Measurements from ENCODE around the gene RPL19. TPM values are rescaled to one million over a fixed set of nuclear protein-coding genes. Genes with fewer than 3 reads are reported as not detected.
A peak's percentile ranks its signal among the peaks of the same experiment; 100 is the strongest.

Gene RPL19
- total RNA-seq, 1 donor from 2014 or later, result 1,703 TPM

DNA sequence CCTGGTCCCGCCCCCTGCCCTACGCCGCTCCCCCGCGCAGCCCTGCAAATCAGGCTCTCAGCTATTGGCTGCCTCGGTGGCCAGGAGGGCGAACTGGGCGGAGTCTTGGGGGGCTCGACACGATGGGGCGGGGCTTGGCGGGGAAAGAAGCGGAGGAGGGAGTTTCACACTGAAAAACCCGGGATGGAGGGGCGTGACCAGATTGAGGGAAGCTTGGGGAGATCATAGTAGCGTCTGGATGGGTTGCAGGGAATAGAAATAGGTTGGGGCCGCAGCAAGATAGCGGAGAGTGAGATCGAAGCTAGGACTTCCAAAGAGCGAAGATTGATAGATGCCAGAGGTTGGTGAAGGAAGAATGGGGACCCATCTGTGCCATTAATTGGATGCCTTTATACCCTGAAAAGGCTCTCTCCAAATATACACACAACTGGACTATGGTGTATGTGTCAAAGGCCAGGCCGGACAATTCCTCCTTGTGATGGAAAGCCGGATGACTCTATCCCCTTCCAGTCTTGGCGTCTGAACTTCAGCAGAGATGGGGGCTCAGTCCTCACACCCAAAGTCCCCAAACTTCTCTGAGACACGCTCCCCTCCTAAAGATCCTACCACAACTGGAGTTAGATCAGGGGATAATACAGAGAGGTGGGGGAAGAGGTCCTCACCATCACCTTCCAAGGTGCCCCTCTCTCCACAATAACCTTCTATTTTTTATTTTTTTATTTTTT, 26.0 kb downstream of the RPL19 start:
- DNase-seq (ENCODE audit: extremely low spot score, unreplicated experiment), result peak; percentile 91
- Mint-ChIP-seq H3K27ac (no peak overlapping the region), H3K27me3 (peaks cover 64% of the 10 kb centered on the region), H3K4me1 (ENCODE audit: unreplicated experiment) (peaks cover 14% of the 10 kb centered on the region), H3K9me3 (no peaks in the 10 kb centered on the region), H3K4me3 (peak overlapping the region; percentile 90), H3K36me3 (no peaks in the 10 kb centered on the region)
- TF ChIP-seq, protein P1, sequence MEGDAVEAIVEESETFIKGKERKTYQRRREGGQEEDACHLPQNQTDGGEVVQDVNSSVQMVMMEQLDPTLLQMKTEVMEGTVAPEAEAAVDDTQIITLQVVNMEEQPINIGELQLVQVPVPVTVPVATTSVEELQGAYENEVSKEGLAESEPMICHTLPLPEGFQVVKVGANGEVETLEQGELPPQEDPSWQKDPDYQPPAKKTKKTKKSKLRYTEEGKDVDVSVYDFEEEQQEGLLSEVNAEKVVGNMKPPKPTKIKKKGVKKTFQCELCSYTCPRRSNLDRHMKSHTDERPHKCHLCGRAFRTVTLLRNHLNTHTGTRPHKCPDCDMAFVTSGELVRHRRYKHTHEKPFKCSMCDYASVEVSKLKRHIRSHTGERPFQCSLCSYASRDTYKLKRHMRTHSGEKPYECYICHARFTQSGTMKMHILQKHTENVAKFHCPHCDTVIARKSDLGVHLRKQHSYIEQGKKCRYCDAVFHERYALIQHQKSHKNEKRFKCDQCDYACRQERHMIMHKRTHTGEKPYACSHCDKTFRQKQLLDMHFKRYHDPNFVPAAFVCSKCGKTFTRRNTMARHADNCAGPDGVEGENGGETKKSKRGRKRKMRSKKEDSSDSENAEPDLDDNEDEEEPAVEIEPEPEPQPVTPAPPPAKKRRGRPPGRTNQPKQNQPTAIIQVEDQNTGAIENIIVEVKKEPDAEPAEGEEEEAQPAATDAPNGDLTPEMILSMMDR (conservative IDR thresholded peaks at IDR 0.05), result no peak

DNA sequence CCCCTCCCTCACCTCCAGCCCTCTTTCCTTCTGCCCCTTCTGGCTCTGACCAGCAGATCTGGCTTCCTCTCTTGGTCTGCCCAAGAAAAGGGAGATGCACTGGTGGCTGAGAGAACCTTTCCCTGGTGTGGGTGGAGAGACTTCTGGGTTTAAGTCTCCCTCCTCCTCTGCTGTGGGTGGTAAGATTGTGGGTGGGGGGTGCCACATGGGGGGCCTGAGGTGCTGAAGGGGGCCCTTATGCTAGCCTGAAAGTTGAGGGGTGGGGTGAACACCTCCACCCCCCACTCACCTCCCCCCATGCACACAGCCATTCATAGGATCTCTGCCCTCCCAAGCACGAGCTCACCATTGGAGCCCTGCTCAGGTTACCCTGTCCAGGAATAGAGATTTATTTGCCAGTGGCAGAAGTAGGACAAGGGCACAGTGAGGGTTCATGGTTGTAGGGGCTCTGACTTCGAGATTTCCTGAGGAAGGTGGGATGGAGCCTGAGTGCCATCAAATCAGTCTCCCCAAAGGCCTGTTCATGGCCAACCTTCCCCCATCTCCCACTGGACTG, 27.4 kb downstream of the RPL19 start:
- no peaks in the 10 kb centered on the region for H3K9me3 Mint-ChIP-seq
- H3K27me3 Mint-ChIP-seq, result peaks cover 70% of the 10 kb centered on the region
- peak overlapping the region; percentile 25 for H3K4me3 Mint-ChIP-seq
- no peak overlapping the region for H3K27ac Mint-ChIP-seq
- peaks cover 22% of the 10 kb centered on the region for H3K4me1 Mint-ChIP-seq (ENCODE audit: unreplicated experiment)
- DNase-seq (ENCODE audit: extremely low spot score, unreplicated experiment), result no peak
- H3K36me3 Mint-ChIP-seq, result no peaks in the 10 kb centered on the region
- TF ChIP-seq, protein P1 (conservative IDR thresholded peaks at IDR 0.05), result no peak

- Mint-ChIP-seq H3K4me1 (ENCODE audit: unreplicated experiment) (peaks cover 22% of the 10 kb centered on the region), H3K27me3 (peaks cover 55% of the 10 kb centered on the region), H3K4me3 (no peak overlapping the region)
Observed at GRCh38 chr17:39229274-39229913, 29.3 kb downstream of the RPL19 start.

GRCh38 chr17:39230361-39230760, 30.3 kb downstream of the RPL19 start:
- no peaks in the 10 kb centered on the region for H3K9me3 Mint-ChIP-seq
- no peak overlapping the region for H3K4me3 Mint-ChIP-seq
- H3K27me3 Mint-ChIP-seq, result peaks cover 50% of the 10 kb centered on the region
- H3K4me1 Mint-ChIP-seq (ENCODE audit: unreplicated experiment), result peaks cover 23% of the 10 kb centered on the region
- TF ChIP-seq, protein P1 (conservative IDR thresholded peaks at IDR 0.05), result no peak
- no peaks in the 10 kb centered on the region for H3K36me3 Mint-ChIP-seq
- no peak overlapping the region for H3K27ac Mint-ChIP-seq
- DNase-seq (ENCODE audit: extremely low spot score, unreplicated experiment), result no peak

More at GRCh38 chr17:39229274-39229913, 29.3 kb downstream of the RPL19 start:
- H3K27ac Mint-ChIP-seq, result no peak overlapping the region
- H3K9me3 Mint-ChIP-seq, result no peaks in the 10 kb centered on the region
- H3K36me3 Mint-ChIP-seq, result no peaks in the 10 kb centered on the region
- DNase-seq (ENCODE audit: extremely low spot score, unreplicated experiment), result no peak
- TF ChIP-seq, protein P1 (conservative IDR thresholded peaks at IDR 0.05), result no peak

GRCh38 chr17:39231091-39231561, 31.0 kb downstream of the RPL19 start:
- TF ChIP-seq, protein P1 (conservative IDR thresholded peaks at IDR 0.05), result no peak

More at GRCh38 chr17:39231091-39231561, 31.0 kb downstream of the RPL19 start:
- H3K36me3 Mint-ChIP-seq, result no peaks in the 10 kb centered on the region
- H3K27ac Mint-ChIP-seq, result peak overlapping the region; percentile 51
- no peak for DNase-seq (ENCODE audit: extremely low spot score, unreplicated experiment)
- no peaks in the 10 kb centered on the region for H3K9me3 Mint-ChIP-seq
- no peak overlapping the region for H3K4me3 Mint-ChIP-seq
- H3K27me3 Mint-ChIP-seq, result peaks cover 51% of the 10 kb centered on the region
- H3K4me1 Mint-ChIP-seq (ENCODE audit: unreplicated experiment), result peaks cover 24% of the 10 kb centered on the region

Measured in type B pancreatic cell (in vitro differentiated cells).